Neural cell (in vitro differentiated cells): ENCODE data around the gene SMARCB1. TPM values are rescaled to one million over a fixed set of nuclear protein-coding genes. Genes with fewer than 3 reads are reported as not detected.

Source experiments
- H2AFZ ChIP-seq: fragments of 200-600, 300-800 bp; sonication (generic), shearing (Covaris generic); 2 replicates; pipeline ENCODE4 v1.6.0; 2014; ENCODE audit warnings: low read depth, mild to moderate bottlenecking, antibody characterized with exemption, low read length, moderate library complexity
- H3F3A ChIP-seq: fragments of 200-600 bp; shearing (Covaris generic); 2 replicates; pipeline ENCODE4 v1.6.1; 2016; ENCODE audit warnings: mild to moderate bottlenecking, moderate library complexity, mixed read lengths, antibody characterized with exemption, low read length; ENCODE audit not compliant: insufficient read depth, poor library complexity, severe bottlenecking
- H3K27ac ChIP-seq: fragments of 200-600, 300-800 bp; sonication (generic), shearing (Covaris generic); 2 replicates; pipeline ENCODE4 v1.5.1; 2014; ENCODE audit warnings: mild to moderate bottlenecking, low read length, moderate library complexity
- H3K27me3 ChIP-seq: fragments of 300-800, 200-600 bp; sonication (generic), shearing (Covaris generic); 2 replicates; pipeline ENCODE4 v1.6.0; 2014; ENCODE audit warnings: mild to moderate bottlenecking, low read depth, low read length, moderate library complexity; ENCODE audit not compliant: insufficient read depth
- H3K36me3 ChIP-seq: fragments of 300-800, 200-600 bp; sonication (generic), shearing (Covaris generic); 2 replicates; pipeline ENCODE4 v1.5.1; 2014; ENCODE audit warnings: mild to moderate bottlenecking, antibody characterized with exemption, low read length, moderate library complexity; ENCODE audit not compliant: insufficient read depth
- H3K4me2 ChIP-seq: fragments of 300-800, 200-600 bp; sonication (generic), shearing (Covaris generic); 2 replicates; pipeline ENCODE4 v1.6.0; 2014; ENCODE audit warnings: mild to moderate bottlenecking, low read length
- H3K4me3 ChIP-seq: fragments of 300-800, 200-600 bp; sonication (generic), shearing (Covaris generic); 2 replicates; pipeline ENCODE4 v1.5.1; 2014; ENCODE audit warnings: mild to moderate bottlenecking, low read length, moderate library complexity
- H3K79me2 ChIP-seq: fragments of 200-600 bp; shearing (Covaris generic); replicated peaks from 2 replicates; pipeline ENCODE4 v1.6.0; 2014; ENCODE audit warnings: mild to moderate bottlenecking, low read length, moderate library complexity; ENCODE audit not compliant: insufficient read depth
- H3K9ac ChIP-seq: fragments of 300-800, 200-600 bp; sonication (generic), shearing (Covaris generic); 2 replicates; pipeline ENCODE4 v1.6.1; 2016; ENCODE audit warnings: mild to moderate bottlenecking, low read length, mixed read lengths
- H3K9me2 ChIP-seq: fragments of 200-600 bp; shearing (Covaris generic); 2 replicates; pipeline ENCODE4 v1.6.1; 2016; ENCODE audit warnings: mild to moderate bottlenecking, low read length, mixed read lengths; ENCODE audit not compliant: insufficient read depth
- H3K9me3 ChIP-seq: fragments of 200-600, 300-800 bp; sonication (generic), shearing (Covaris generic); 2 replicates; pipeline ENCODE4 v1.6.1; 2016; ENCODE audit warnings: mild to moderate bottlenecking, mixed run types, low read length, moderate library complexity, mixed read lengths
- H4K20me1 ChIP-seq: fragments of 200-600 bp; shearing (Covaris generic); 2 replicates; pipeline ENCODE4 v1.6.1; 2016; ENCODE audit warnings: mild to moderate bottlenecking, mixed run types; ENCODE audit not compliant: insufficient read depth
- CTCF ChIP-seq: fragments of 450-650 bp; IDR thresholded peaks from 2 replicates; pipeline ENCODE4 v1.5.1; 2014; ENCODE audit warnings: antibody characterized with exemption, mild to moderate bottlenecking, moderate library complexity; ENCODE audit not compliant: poor library complexity, severe bottlenecking
- EP300 ChIP-seq: fragments of 450-650 bp; conservative IDR thresholded peaks from 2 replicates; pipeline ENCODE4 v1.6.1; 2014; ENCODE audit warnings: antibody characterized with exemption, mild to moderate bottlenecking, moderate library complexity; ENCODE audit not compliant: poor library complexity, severe bottlenecking
- EZH2 ChIP-seq: fragments of 200-600, 300-800 bp; shearing (Covaris generic), sonication (generic); IDR thresholded peaks from 2 replicates; pipeline ENCODE4 v1.6.1; 2014; ENCODE audit warnings: antibody characterized with exemption, low read length, borderline replicate concordance, mild to moderate bottlenecking; ENCODE audit not compliant: insufficient read depth, poor library complexity, severe bottlenecking
- MXI1 ChIP-seq: fragments of 450-650 bp; conservative IDR thresholded peaks from 2 replicates; pipeline ENCODE4 v1.6.1; 2014; ENCODE audit warnings: antibody characterized with exemption, mild to moderate bottlenecking; ENCODE audit not compliant: poor library complexity, severe bottlenecking
- POLR2AphosphoS5 ChIP-seq: IDR thresholded peaks from 2 replicates; pipeline ENCODE4 v1.6.1; 2012
- RAD21 ChIP-seq: fragments of 450-650 bp; conservative IDR thresholded peaks from 2 replicates; pipeline ENCODE4 v1.6.1; 2014; ENCODE audit warnings: antibody characterized with exemption, mild to moderate bottlenecking, moderate library complexity
- REST ChIP-seq: IDR thresholded peaks from 2 replicates; pipeline ENCODE4 v1.6.1; 2012; ENCODE audit warnings: borderline replicate concordance
- SMC3 ChIP-seq: fragments of 450-650 bp; conservative IDR thresholded peaks from 2 replicates; pipeline ENCODE4 v1.6.1; 2014; ENCODE audit warnings: antibody characterized with exemption, mild to moderate bottlenecking, moderate library complexity; ENCODE audit not compliant: poor library complexity
- TAF1 ChIP-seq: IDR thresholded peaks from 2 replicates; pipeline ENCODE4 v1.6.1; 2012; ENCODE audit warnings: low read depth
- polyA plus RNA-seq: library from polyadenylated mRNA; depleted of rRNA; stranded (reverse); fragments of >200 nt; gene quantifications from 2 replicates; pipeline ENCODE4 v1.2.3, GENCODE V29; 2014

The SMARCB1 gene
- polyA plus RNA-seq, 1 donor from 2014 or later: 97.5 TPM

DNA sequence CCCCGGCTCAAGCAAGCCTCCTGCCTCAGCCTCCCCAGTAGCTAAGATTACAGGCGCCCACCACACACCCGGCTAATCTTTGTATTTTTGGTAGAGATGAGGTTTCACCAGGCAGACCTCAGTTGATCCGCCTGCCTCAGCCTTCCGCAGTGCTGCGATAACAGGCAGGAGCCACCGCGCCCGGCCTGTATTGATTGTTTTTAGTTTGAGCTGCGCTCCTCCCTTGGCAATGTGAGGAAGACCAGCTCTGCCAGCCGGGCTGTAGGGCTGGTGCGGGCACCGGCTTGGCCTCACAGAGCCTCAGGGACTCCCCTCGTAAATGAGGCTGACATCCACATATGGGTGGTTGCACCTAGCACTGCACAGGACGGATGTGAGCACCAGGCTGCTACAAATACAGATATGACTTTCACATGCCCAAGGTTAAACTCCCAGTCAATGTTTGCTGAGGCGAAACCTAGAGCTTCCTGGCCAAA lies 63.4 kb downstream of the SMARCB1 start:
- no peak overlapping the region for H3K27ac ChIP-seq
- H4K20me1 ChIP-seq: no peaks in the 10 kb centered on the region
- H3K4me2 ChIP-seq: no peak overlapping the region
- H3K9me3 ChIP-seq: no peaks in the 10 kb centered on the region
- no peaks in the 10 kb centered on the region for H3K9me2 ChIP-seq
- TF ChIP-seq TAF1 (no peak), RAD21 (no peak), EP300 (no peak), SMC3 (no peak), CTCF (no peak), EZH2 (no peak), REST (no peak), MXI1 (no peak), POLR2AphosphoS5 (no peak)
- no peaks in the 10 kb centered on the region for H3K79me2 ChIP-seq
- no peak overlapping the region for H3K9ac ChIP-seq
- no peak overlapping the region for H3K4me3 ChIP-seq
- H3K36me3 ChIP-seq: no peaks in the 10 kb centered on the region
- H3K27me3 ChIP-seq: no peaks in the 10 kb centered on the region
- no peak overlapping the region for H2AFZ ChIP-seq
- no peaks in the 10 kb centered on the region for H3F3A ChIP-seq

DNA sequence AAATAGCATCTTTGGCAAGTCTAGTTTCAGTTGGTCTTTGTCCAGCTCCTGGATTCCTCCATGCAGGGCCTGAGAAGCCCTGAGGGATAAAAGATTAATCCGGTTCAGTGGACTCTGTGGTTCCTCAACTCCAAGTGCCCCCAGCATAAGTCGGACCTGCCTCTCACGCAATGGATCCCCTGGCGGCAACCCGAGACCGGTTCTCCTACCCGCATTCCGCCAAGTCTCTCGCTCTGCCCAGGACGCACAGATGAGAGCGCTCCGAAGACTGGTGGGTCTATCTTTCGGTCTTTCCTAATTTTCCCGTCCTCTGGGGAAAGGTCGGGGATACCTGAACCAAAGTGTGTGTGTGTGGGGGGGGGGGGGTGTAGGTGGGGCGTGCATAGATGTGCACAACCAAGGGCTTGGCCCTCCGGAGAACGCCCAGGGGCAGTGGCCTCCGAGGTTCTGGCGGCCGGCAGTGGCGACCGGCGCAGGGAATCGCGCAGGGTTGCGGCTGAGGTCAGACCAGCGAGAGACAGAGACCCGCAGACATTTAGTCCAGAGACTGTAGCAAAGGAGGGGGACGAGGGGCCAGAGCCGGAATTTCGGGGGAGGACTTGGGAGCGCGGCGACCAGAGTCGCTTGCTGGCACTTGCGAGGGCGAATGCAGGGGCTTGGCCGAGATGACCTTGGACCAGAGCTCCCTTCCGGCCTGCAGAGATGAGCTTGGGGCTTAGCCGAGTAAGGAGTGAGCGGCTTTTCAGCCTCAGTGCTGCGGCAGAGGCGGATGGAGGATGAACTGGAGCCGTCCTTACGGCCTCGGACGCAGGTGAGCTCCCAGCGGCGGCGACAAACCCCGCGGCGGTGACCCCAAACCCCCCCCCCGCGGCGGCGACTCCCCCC lies 70.2 kb downstream of the SMARCB1 start:
- H2AFZ ChIP-seq: peak overlapping the region; percentile 89
- TF ChIP-seq REST (peak; percentile 19), RAD21 (no peak), CTCF (peak; percentile 27)

More for the DNA sequence above, 70.2 kb downstream of the SMARCB1 start:
- peak overlapping the region; percentile 84 for H3K4me2 ChIP-seq
- H4K20me1 ChIP-seq: no peaks in the 10 kb centered on the region
- H3F3A ChIP-seq: no peaks in the 10 kb centered on the region
- peaks cover 2% of the 10 kb centered on the region for H3K79me2 ChIP-seq
- peak overlapping the region; percentile 99 for H3K27ac ChIP-seq
- H3K27me3 ChIP-seq: no peaks in the 10 kb centered on the region
- peak overlapping the region; percentile 83 for H3K4me3 ChIP-seq
- peak overlapping the region; percentile 97 for H3K9ac ChIP-seq
- no peaks in the 10 kb centered on the region for H3K9me3 ChIP-seq
- no peaks in the 10 kb centered on the region for H3K36me3 ChIP-seq
- H3K9me2 ChIP-seq: no peaks in the 10 kb centered on the region
